ENCODE measurements around the gene ATP6V0B. TPM values are rescaled to one million over a fixed set of nuclear protein-coding genes. Genes with fewer than 3 reads are reported as not detected.

The ATP6V0B gene
- total and polyA plus RNA-seq, 9 of the 15 experiments (the other 6 are each of a cell fraction or from before 2014, with no cell fraction given), result 137 to 328 (median 220) TPM

GRCh38 chr1:43965316-43965715 lies 9.4 kb upstream of the ATP6V0B start:
- CTCF ChIA-PET (ENCODE audit: low intra/inter-chr PET ratio), result no interaction called here
- in situ Hi-C loops (cut with MboI), result no loop called here
- BruUV-seq (replicated peaks), result no TSS peak

DNA sequence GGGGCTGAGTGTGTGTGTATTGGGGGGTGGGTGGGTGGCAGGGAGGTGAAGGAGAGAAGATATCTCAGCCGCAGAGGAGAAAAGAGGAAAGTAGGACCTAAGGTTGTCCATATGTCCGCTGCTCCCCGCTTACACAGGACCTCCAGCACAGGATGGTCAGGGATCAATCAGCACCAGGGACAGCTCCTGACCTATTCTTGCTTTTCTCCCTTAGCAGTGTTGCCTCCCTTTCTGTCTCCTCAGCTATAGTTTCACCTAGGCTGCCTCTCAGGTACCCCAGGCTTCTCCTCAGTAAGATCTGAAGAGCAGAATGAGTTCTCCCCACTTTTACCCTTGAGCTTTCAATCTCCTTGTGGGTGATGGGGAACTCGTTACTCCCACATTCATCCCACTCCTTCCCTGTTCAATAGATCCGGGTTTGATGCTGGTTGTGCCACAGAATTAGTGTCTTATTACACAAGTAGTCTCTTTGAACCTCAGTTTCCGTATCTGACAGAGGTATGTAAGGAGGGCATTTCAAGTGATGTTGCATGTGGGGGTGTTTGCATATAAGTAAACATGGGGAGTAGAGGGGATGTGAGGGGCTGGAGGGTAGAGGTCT lies 6.3 kb upstream of the ATP6V0B start:
- 75% methylated on average over 6 of the region's 6 CpGs for WGBS (ENCODE audit: insufficient coverage, low coverage, missing lambda C conversion rate)
- Histone ChIP-seq H3K9ac (ENCODE audit: insufficient read depth in 1 of 2, low read depth in 2 of 2, low read length in 2 of 2) (no peak overlapping the region), H3K9me3 (replicated peaks; ENCODE audit: control insufficient read depth, insufficient read depth, low read depth, low read length) (no peaks in the 10 kb centered on the region), H3K9me1 (ENCODE audit: control insufficient read depth, insufficient read depth, low read length) (peaks cover 4% of the 10 kb centered on the region), H3K4me2 (ENCODE audit: insufficient read depth, low read length) (no peak overlapping the region), H3K27ac (ENCODE audit: extremely low read depth, low read depth, low read length) (no peak overlapping the region), H3K79me2 (ENCODE audit: control insufficient read depth, insufficient read depth, low read length) (peaks cover 16% of the 10 kb centered on the region), H3K4me1 (replicated peaks in 1 of 2; ENCODE audit: control insufficient read depth in 2 of 2, insufficient read depth in 2 of 2, low read length in 2 of 2) (peaks cover 6 to 25% of the 10 kb centered on the region in 2 experiments; a peak in 4 of 5 replicates), H3K36me3 (ENCODE audit: control insufficient read depth, insufficient read depth, low read length) (peaks cover 38% of the 10 kb centered on the region), H2AFZ (ENCODE audit: low read depth, low read length) (no peak overlapping the region), H4K20me1 (replicated peaks; ENCODE audit: control insufficient read depth, insufficient read depth, low read length) (no peaks in the 10 kb centered on the region), H3K27me3 (ENCODE audit: control insufficient read depth in 2 of 2, insufficient read depth in 2 of 2, low read length in 2 of 2) (no peaks in the 10 kb centered on the region), H3K4me3 (no peak overlapping the region)
- intact Hi-C loops (cut with micrococcal nuclease), result no loop called here
- no TSS peak for BruUV-seq (replicated peaks)
- ChIA-PET CTCF (ENCODE audit: low intra/inter-chr PET ratio) (no interaction called here), POLR2A (interaction anchor here (0.6 to 0.8 kb wide), 2 partner anchors 19 to 33 kb away, joined by 3 read pairs; no protein-coding TSS in a partner anchor)
- in situ Hi-C loops (cut with MboI), result no loop called here
- ATAC-seq (peak; percentile 38), DNase-seq (ENCODE audit: extremely low read depth in 1 of 4, low spot score in 3 of 4) (peak; percentile 68 to 74 (median 72)), FAIRE-seq (peak; percentile 80)
- no peak for TF ChIP-seq EP400 (IDR thresholded peaks at IDR 0.05)
- TF ChIP-seq ZSCAN32 (CRISPR knock-in tag; IDR thresholded peaks at IDR 0.05), result no peak
- peak in 1 of 2 experiments; percentile 52; a peak in 1 of 4 replicates for TF ChIP-seq RCOR1 (IDR thresholded peaks at IDR 0.05; ENCODE audit: borderline replicate concordance in 1 of 2, low read depth in 2 of 2, low read length in 2 of 2)
- TF ChIP-seq HNRNPUL1 (IDR thresholded peaks at IDR 0.05; ENCODE audit: low read length), result no peak
- TF ChIP-seq, protein P1, sequence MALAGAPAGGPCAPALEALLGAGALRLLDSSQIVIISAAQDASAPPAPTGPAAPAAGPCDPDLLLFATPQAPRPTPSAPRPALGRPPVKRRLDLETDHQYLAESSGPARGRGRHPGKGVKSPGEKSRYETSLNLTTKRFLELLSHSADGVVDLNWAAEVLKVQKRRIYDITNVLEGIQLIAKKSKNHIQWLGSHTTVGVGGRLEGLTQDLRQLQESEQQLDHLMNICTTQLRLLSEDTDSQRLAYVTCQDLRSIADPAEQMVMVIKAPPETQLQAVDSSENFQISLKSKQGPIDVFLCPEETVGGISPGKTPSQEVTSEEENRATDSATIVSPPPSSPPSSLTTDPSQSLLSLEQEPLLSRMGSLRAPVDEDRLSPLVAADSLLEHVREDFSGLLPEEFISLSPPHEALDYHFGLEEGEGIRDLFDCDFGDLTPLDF (CRISPR knock-in tag; IDR thresholded peaks at IDR 0.05), result no peak
- no peak for TF ChIP-seq ZNF24 (IDR thresholded peaks at IDR 0.05)
- TF ChIP-seq MEIS2 (IDR thresholded peaks at IDR 0.05; ENCODE audit: partially characterized antibody), result no peak
- TF ChIP-seq E2F8 (IDR thresholded peaks at IDR 0.05; ENCODE audit: low read depth, partially characterized antibody), result no peak
- no peak for TF ChIP-seq PKNOX1 (IDR thresholded peaks at IDR 0.05)

More at GRCh38 chr1:43965316-43965715, 9.4 kb upstream of the ATP6V0B start:
- Histone ChIP-seq H3K27me3 (ENCODE audit: control insufficient read depth in 2 of 2, insufficient read depth in 2 of 2, low read length in 2 of 2) (no peaks in the 10 kb centered on the region), H4K20me1 (replicated peaks; ENCODE audit: control insufficient read depth, insufficient read depth, low read length) (no peaks in the 10 kb centered on the region), H3K36me3 (ENCODE audit: control insufficient read depth, insufficient read depth, low read length) (peaks cover 42% of the 10 kb centered on the region), H3K4me3 (no peak overlapping the region), H2AFZ (ENCODE audit: low read depth, low read length) (no peak overlapping the region), H3K27ac (ENCODE audit: extremely low read depth, low read depth, low read length) (no peak overlapping the region), H3K9ac (ENCODE audit: insufficient read depth in 1 of 2, low read depth in 2 of 2, low read length in 2 of 2) (no peak overlapping the region), H3K9me3 (replicated peaks; ENCODE audit: control insufficient read depth, insufficient read depth, low read depth, low read length) (no peaks in the 10 kb centered on the region), H3K4me1 (replicated peaks in 1 of 2; ENCODE audit: control insufficient read depth in 2 of 2, insufficient read depth in 2 of 2, low read length in 2 of 2) (peaks cover 0 to 13% of the 10 kb centered on the region in 2 experiments; a peak in 2 of 5 replicates), H3K79me2 (ENCODE audit: control insufficient read depth, insufficient read depth, low read length) (peaks cover 5% of the 10 kb centered on the region), H3K9me1 (ENCODE audit: control insufficient read depth, insufficient read depth, low read length) (no peaks in the 10 kb centered on the region), H3K4me2 (ENCODE audit: insufficient read depth, low read length) (no peak overlapping the region)
- FAIRE-seq (no peak), DNase-seq (ENCODE audit: extremely low read depth in 1 of 4, low spot score in 3 of 4) (no peak), ATAC-seq (no peak)
- POLR2A ChIA-PET, result no interaction called here
- no peak for TF ChIP-seq U2AF1 (optimal IDR thresholded peaks at IDR 0.05; ENCODE audit: low read depth, low read length)
- TF ChIP-seq GABPB2 (CRISPR knock-in tag; conservative IDR thresholded peaks at IDR 0.05), result no peak
- no peak for TF ChIP-seq CXXC5 (CRISPR knock-in tag; IDR thresholded peaks at IDR 0.05)
- intact Hi-C loops (cut with micrococcal nuclease), result no loop called here
- WGBS (ENCODE audit: insufficient coverage, low coverage, missing lambda C conversion rate), result 64% methylated on average over 3 of the region's 3 CpGs

Data from K562 (cell line).